ENCODE data around the gene CSTPP1.

The CSTPP1 gene

GRCh38 chr11:47051217-47051616 is 114.7 kb downstream of the CSTPP1 start:
- Histone ChIP-seq H3K27ac (ENCODE audit: poor library complexity, severe bottlenecking) (no peak overlapping the region), H3K4me1 (ENCODE audit: insufficient read depth, poor library complexity, severe bottlenecking) (no peaks in the 10 kb centered on the region), H3K9me3 (ENCODE audit: severe bottlenecking) (no peaks in the 10 kb centered on the region), H3K36me3 (ENCODE audit: low read depth) (no peaks in the 10 kb centered on the region), H3K27me3 (ENCODE audit: insufficient read depth, poor library complexity, severe bottlenecking) (no peaks in the 10 kb centered on the region), H3K4me3 (ENCODE audit: severe bottlenecking) (no peak overlapping the region)
- TF ChIP-seq, protein P1, sequence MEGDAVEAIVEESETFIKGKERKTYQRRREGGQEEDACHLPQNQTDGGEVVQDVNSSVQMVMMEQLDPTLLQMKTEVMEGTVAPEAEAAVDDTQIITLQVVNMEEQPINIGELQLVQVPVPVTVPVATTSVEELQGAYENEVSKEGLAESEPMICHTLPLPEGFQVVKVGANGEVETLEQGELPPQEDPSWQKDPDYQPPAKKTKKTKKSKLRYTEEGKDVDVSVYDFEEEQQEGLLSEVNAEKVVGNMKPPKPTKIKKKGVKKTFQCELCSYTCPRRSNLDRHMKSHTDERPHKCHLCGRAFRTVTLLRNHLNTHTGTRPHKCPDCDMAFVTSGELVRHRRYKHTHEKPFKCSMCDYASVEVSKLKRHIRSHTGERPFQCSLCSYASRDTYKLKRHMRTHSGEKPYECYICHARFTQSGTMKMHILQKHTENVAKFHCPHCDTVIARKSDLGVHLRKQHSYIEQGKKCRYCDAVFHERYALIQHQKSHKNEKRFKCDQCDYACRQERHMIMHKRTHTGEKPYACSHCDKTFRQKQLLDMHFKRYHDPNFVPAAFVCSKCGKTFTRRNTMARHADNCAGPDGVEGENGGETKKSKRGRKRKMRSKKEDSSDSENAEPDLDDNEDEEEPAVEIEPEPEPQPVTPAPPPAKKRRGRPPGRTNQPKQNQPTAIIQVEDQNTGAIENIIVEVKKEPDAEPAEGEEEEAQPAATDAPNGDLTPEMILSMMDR (IDR thresholded peaks at IDR 0.05; ENCODE audit: poor library complexity, severe bottlenecking) = no peak
- DNase-seq (ENCODE audit: low spot score) = no peak
- no peak for ATAC-seq (ENCODE audit: low read depth)

DNA sequence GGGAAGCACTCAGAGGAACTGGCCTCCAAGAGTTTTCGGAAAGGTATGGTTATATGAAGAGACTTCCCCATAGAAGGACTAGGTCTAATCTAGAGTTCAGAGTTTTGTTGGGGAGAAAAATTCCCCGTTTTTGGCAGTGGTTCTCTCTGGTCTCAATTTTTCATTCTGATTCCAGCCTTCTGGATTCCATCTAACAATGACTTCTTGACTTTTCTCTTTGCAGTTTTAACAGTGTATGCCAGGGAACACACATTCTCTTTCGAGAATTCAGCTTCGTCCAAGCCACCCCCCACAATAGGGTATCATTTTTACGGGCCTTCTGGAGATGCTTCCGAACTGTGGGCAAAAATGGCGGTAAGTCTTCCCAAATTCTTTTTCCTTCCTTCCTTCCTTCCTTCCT is 115.6 kb downstream of the CSTPP1 start:
- Histone ChIP-seq H3K4me1 (ENCODE audit: insufficient read depth, poor library complexity, severe bottlenecking) (no peaks in the 10 kb centered on the region), H3K27me3 (ENCODE audit: insufficient read depth, poor library complexity, severe bottlenecking) (no peaks in the 10 kb centered on the region), H3K4me3 (ENCODE audit: severe bottlenecking) (no peak overlapping the region), H3K9me3 (ENCODE audit: severe bottlenecking) (peaks cover 4% of the 10 kb centered on the region), H3K27ac (ENCODE audit: poor library complexity, severe bottlenecking) (no peak overlapping the region), H3K36me3 (ENCODE audit: low read depth) (no peaks in the 10 kb centered on the region)
- no peak for ATAC-seq (ENCODE audit: low read depth)
- no peak for DNase-seq (ENCODE audit: low spot score)
- TF ChIP-seq, protein P1 (IDR thresholded peaks at IDR 0.05; ENCODE audit: poor library complexity, severe bottlenecking) = no peak

- H3K27me3 ChIP-seq (ENCODE audit: insufficient read depth, poor library complexity, severe bottlenecking) = no peaks in the 10 kb centered on the region
- H3K9me3 ChIP-seq (ENCODE audit: severe bottlenecking) = peaks cover 4% of the 10 kb centered on the region
- H3K36me3 ChIP-seq (ENCODE audit: low read depth) = no peaks in the 10 kb centered on the region
- TF ChIP-seq, protein P1 (IDR thresholded peaks at IDR 0.05; ENCODE audit: poor library complexity, severe bottlenecking) = no peak
- H3K4me1 ChIP-seq (ENCODE audit: insufficient read depth, poor library complexity, severe bottlenecking) = no peaks in the 10 kb centered on the region
- no peak for DNase-seq (ENCODE audit: low spot score)
- H3K4me3 ChIP-seq (ENCODE audit: severe bottlenecking) = no peak overlapping the region
- no peak overlapping the region for H3K27ac ChIP-seq (ENCODE audit: poor library complexity, severe bottlenecking)
- no peak for ATAC-seq (ENCODE audit: low read depth)
Measured at GRCh38 chr11:47052576-47052975, 116.0 kb downstream of the CSTPP1 start.

DNA sequence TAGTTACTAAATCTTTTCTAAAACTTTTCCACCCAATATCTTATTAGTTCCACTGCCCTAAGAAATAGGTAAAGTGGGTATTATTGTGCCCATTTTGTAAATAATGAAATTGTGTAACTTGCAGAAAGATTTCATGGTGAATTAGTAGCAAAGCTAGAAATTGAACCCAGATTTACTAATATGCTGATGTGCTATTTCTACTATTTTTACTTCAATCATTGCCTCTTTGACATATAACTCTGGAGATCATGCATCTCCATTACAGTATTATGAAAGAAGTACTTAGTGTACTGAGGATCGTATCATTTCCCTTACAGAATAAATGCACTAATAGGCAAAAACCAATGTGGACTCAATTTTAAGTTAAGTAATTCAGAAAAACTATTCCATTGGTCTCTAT is 119.0 kb downstream of the CSTPP1 start:
- Histone ChIP-seq H3K36me3 (ENCODE audit: low read depth) (no peaks in the 10 kb centered on the region), H3K4me3 (ENCODE audit: severe bottlenecking) (no peak overlapping the region), H3K9me3 (ENCODE audit: severe bottlenecking) (peaks cover 4% of the 10 kb centered on the region), H3K27me3 (ENCODE audit: insufficient read depth, poor library complexity, severe bottlenecking) (no peaks in the 10 kb centered on the region), H3K4me1 (ENCODE audit: insufficient read depth, poor library complexity, severe bottlenecking) (no peaks in the 10 kb centered on the region), H3K27ac (ENCODE audit: poor library complexity, severe bottlenecking) (no peak overlapping the region)
- TF ChIP-seq, protein P1 (IDR thresholded peaks at IDR 0.05; ENCODE audit: poor library complexity, severe bottlenecking) = no peak
- ATAC-seq (ENCODE audit: low read depth) = no peak
- DNase-seq (ENCODE audit: low spot score) = no peak

- TF ChIP-seq, protein P1 (IDR thresholded peaks at IDR 0.05; ENCODE audit: poor library complexity, severe bottlenecking) = no peak
- no peak overlapping the region for H3K27ac ChIP-seq (ENCODE audit: poor library complexity, severe bottlenecking)
- H3K36me3 ChIP-seq (ENCODE audit: low read depth) = no peaks in the 10 kb centered on the region
- no peaks in the 10 kb centered on the region for H3K4me1 ChIP-seq (ENCODE audit: insufficient read depth, poor library complexity, severe bottlenecking)
- H3K27me3 ChIP-seq (ENCODE audit: insufficient read depth, poor library complexity, severe bottlenecking) = no peaks in the 10 kb centered on the region
- ATAC-seq (ENCODE audit: low read depth) = no peak
- DNase-seq (ENCODE audit: low spot score) = no peak
- H3K9me3 ChIP-seq (ENCODE audit: severe bottlenecking) = peaks cover 4% of the 10 kb centered on the region
- no peak overlapping the region for H3K4me3 ChIP-seq (ENCODE audit: severe bottlenecking)
Measured at GRCh38 chr11:47056261-47056915, 119.8 kb downstream of the CSTPP1 start.

Data from RWPE2 (cell line).